Stimulated activated CD4-positive, alpha-beta T cell treated with anti-CD3 and anti-CD28 coated beads, Interleukin-2, amount 100 ng/mL, for 24 hours (primary cell): ENCODE data around the gene ACTL8.
A peak's percentile ranks its signal among the peaks of the same experiment; 100 is the strongest.
"Not testable (repeated sequence)": the region's sequence is repeated elsewhere in the genome, so short reads cannot be mapped to it uniquely, and the experiment has no call there.

Experiments used
- DNase-seq, 2 donors: peaks; one replicate each; pipeline ENCODE4 v3.0.0-alpha.2; 2020

The ACTL8 gene

DNA sequence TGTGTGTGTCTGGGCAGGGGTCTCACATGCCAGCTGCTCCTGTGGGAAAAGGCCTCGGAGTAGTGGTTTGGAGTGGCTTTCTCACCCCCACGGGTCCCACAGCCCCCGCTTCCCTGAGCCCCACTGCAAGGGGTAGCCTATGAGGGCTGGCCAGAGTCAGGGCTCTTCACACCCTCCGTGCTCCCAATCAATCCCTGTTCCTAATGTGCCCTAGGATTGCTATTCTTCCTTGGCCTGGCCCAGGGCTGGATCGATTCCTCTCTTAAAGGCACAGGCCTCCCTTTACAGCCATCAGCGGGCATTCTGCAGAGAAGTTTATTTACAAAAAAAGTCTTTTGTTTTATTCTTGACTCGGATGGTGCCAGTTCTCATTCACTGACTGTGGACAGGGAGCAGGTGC is 19.3 kb upstream of the ACTL8 start:
- no peak for DNase-seq

DNA sequence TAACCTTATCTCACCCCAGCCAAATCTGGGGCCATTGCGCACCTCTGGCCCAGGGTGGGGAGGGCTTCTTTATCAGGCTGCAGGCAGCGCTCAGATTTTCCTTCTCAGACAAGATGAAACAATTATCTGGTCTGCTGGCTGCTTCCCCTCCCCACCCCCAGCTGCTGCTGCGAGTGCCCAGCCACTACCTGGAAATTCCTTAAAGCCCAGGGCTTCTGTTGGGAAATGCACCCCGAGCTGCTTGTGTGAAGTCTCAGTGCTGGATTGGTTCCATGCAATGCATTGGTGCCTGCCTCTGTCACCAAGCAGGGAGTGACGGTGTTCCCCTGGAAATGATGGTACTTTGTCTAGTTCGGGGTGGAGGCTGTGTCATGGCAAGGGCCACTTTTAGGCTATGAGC is 18.5 kb upstream of the ACTL8 start:
- no peak for DNase-seq

DNA sequence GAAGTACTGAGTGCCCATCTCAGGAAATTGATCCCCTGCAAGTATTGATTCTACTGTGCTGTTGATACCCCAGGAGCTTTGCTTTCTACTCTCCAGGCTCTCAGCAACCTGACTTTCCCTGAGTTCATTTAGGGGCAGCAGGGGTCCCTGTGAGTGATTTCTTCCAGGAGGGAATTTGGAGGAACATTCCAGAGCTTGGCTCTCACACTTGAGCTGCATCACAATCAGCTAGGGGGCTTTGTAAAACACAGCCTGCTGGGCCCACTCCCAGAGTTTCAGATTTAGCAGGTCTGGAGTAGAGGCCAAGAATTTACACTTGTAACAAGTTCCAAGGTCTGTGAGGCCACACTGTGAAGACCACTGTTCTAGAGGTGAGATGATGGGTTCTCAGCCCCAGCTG is 16.1 kb upstream of the ACTL8 start:
- DNase-seq, result no peak

GRCh38 chr1:17741052-17741451 is 14.1 kb upstream of the ACTL8 start:
- no peak for DNase-seq

DNA sequence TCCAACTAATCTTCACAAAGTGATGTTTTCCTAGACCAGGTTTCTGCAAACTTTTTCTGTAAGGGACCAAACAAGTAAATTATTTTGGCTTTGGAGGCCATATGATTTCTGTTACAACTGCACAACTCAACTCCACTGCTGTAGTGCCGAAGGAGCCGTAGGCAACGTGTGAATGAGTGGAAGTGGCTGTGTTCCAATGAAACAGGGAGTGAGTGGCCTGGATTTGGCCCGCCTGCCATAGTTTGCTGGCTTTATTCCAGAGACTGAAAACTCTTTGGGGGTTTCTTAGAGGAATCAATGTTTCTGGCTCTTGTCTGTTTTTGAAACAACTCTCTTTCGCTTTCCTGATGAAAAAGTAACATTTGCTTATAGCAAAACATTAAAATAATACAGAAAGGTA is 12.6 kb upstream of the ACTL8 start:
- no peak for DNase-seq

GRCh38 chr1:17743008-17743647 is 12.0 kb upstream of the ACTL8 start:
- no peak for DNase-seq

DNA sequence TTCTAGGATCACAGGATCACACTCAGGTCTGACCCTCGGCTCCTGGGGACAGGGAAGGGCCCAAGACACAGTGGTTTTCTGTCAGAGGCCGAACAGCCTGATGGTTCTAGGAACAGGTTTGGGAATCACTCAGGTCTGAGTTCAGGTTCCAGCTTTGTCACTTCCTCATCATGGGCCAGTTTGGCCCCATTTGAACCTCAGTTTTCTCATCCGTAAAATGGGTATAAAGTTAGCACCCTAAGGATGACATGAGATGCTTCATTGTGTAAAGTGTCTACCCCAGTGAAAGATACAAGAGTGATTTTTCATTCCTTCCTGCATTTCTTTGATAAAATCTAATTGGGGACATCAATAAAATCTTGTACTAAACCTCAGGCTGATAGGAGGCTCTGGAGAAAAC is 11.2 kb upstream of the ACTL8 start:
- no peak for DNase-seq

DNA sequence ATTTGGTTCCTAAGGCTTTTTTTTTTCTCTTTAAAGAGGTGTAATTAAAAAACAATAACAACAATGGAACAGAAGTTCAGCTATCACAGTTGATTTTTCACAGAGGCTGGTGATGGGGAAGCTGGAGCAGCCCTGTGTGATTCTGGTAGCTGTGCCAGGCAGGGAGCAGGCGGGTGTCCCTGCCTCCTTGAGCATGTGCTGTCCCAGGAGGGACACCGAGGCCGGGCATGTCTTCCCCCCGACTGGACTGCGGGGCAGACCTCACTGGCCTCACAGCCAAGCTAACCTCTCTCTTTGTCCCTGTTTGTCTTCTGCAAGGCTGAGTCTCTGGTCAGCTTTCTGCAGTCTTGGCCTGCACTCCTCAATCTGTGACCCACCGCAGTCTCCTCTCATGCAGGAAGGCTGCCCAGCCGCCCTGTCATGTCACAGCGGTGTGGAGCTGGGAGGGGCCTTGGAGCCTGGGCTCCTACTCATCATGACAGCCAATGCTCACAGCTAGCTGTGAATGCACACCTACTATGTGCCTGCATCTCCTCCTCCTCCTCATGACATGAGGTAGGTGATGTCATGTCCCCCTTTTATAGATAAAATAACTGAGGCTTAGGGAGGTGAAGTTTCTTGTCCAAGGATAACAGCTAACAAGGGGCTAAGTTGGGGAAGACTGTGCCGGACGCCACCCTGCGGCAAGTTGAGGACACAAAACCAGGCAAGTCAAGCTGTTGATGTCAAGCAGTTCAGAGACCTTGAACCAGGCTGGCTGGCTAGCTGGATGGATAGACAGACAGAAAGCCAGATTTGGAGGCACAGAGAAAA is 10.3 kb upstream of the ACTL8 start:
- DNase-seq, result no peak

- DNase-seq, result no peak
Observed at GRCh38 chr1:17745479-17745955, 9.6 kb upstream of the ACTL8 start.

GRCh38 chr1:17746281-17746680 is 8.9 kb upstream of the ACTL8 start:
- DNase-seq, result not testable (repeated sequence)

DNA sequence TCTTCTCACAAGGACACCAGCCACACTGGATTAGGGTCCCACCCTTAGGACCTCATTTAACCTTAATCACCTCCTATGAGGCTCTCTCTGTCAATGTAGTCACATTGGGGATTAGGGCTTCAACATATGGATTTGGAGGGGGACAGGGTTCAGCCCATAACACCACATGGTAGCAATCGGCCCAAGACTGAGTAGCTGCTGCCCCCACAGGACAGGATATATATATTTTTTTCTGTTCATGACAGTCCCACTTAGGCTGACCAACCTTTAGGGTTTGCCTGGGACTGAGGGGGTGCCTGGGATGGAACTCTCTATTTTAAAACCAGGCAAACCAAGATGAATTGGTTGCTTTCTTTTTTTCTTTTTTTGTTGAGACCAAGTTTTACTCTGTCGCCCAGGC is 8.2 kb upstream of the ACTL8 start:
- no peak for DNase-seq

DNA sequence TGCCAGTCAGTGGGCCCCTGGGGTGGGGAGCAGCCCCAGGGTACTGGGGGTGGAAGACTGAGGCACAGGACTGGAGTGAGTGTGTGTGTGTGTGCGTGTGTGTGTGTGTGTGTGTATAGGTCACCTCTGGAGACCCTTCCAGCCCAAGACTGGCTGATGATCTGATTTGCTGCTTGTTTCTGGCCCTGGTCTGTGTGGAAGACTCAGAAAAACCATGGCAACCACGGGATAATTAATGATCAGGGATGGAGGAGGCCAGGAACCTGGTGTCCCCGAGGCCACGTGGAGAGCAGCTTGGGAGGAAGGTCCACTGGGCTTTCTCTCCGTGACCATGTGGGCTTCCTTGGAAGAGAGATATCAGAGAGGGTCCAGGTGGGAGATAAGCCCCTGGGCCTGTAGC is 4.8 kb upstream of the ACTL8 start:
- DNase-seq, result no peak

- no peak for DNase-seq
Observed at GRCh38 chr1:17752356-17752755, 2.8 kb upstream of the ACTL8 start.

- DNase-seq, result no peak
Observed at GRCh38 chr1:17757426-17757825, 2.3 kb downstream of the ACTL8 start.

- DNase-seq, result peak in 1 of 2 donors; percentile 45
Observed at GRCh38 chr1:17759114-17759513, 4.0 kb downstream of the ACTL8 start.

DNA sequence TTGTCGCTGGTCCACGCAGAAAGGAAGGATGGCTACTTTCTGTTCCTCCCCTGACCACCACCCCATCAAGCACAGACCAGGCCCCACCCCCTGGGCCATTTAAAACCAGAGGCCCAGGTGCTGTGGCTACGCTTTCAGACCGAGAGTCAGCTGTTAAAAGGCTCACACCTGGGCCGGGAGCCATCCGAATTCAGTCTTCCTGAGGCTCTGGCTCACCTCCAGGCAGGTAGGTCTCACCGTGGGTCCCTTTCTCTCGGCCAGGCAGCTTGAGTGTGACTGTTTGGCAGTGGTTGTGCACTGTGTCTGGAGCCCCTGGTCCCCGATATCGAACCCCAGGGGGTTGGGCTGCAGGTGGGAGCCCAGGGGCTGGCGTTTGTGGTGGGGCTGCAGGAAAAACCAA is 7.2 kb downstream of the ACTL8 start:
- DNase-seq, result no peak

GRCh38 chr1:17763417-17763816 is 8.3 kb downstream of the ACTL8 start:
- DNase-seq, result no peak

GRCh38 chr1:17763995-17764394 is 8.9 kb downstream of the ACTL8 start:
- DNase-seq, result no peak

GRCh38 chr1:17764591-17764990 is 9.5 kb downstream of the ACTL8 start:
- no peak for DNase-seq

- DNase-seq, result no peak
Observed at GRCh38 chr1:17765444-17766411, 10.6 kb downstream of the ACTL8 start.

DNA sequence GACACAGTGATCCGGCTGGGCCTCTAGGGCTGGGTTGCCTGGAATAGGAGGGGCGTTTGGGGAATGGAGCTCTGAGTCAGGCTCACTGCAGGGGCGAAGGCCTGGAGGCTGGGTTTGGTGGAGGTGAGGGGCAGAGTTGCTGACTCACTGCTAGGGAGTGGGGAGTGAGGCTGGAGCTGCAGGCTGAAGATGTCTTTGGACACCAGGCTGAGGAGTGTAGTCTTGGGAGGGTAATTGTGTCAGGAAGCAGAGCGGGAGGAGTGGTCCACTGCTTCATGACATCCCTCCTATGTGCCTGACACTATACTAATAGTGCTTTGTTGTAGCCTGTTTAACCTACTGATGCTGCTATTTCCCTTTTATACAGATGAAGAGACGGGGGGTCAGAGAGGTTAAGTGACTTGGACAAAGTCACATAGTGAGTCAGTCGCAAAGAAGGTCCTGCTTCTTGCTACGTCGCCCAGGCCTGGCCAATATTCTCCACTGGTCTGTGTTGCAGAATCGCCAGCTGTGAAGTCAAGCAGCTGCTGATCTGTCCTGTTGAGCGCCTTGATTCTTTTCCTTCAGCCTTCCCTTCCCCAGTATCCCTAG is 13.6 kb downstream of the ACTL8 start:
- no peak for DNase-seq

- DNase-seq, result no peak
Observed at GRCh38 chr1:17770983-17771382, 15.8 kb downstream of the ACTL8 start.
